ENCODE results near the gene ATP2B2.

ATP2B2 gene

GRCh38 chr3:10375296-10376053 lies 129.9 kb downstream of the ATP2B2 start:
- Histone ChIP-seq H3K36me3 (ENCODE audit: control insufficient read depth, insufficient read depth, low read length) (no peaks in the 10 kb centered on the region), H3K4me3 (ENCODE audit: low read length) (no peak overlapping the region), H3K27ac (ENCODE audit: low read length) (no peak overlapping the region), H3K4me1 (ENCODE audit: control insufficient read depth, insufficient read depth, low read length) (no peaks in the 10 kb centered on the region; the same call in 1 of the 2 replicates), H3K27me3 (ENCODE audit: control insufficient read depth, insufficient read depth, low read length) (no peaks in the 10 kb centered on the region), H3K9me3 (ENCODE audit: control insufficient read depth, insufficient read depth, low read length) (no peaks in the 10 kb centered on the region)
- no CpG with 5 or more reads among the region's 23 CpGs for whole genome bisulfite sequencing (ENCODE audit: insufficient coverage, insufficient read length)
- no peak for DNase-seq (ENCODE audit: low read depth, low spot score)

GRCh38 chr3:10374311-10374710 lies 131.1 kb downstream of the ATP2B2 start:
- Histone ChIP-seq H3K9me3 (ENCODE audit: control insufficient read depth, insufficient read depth, low read length) (no peaks in the 10 kb centered on the region), H3K27me3 (ENCODE audit: control insufficient read depth, insufficient read depth, low read length) (no peaks in the 10 kb centered on the region), H3K27ac (ENCODE audit: low read length) (no peak overlapping the region), H3K36me3 (ENCODE audit: control insufficient read depth, insufficient read depth, low read length) (no peaks in the 10 kb centered on the region), H3K4me3 (ENCODE audit: low read length) (no peak overlapping the region), H3K4me1 (ENCODE audit: control insufficient read depth, insufficient read depth, low read length) (no peaks in the 10 kb centered on the region; the same call in 1 of the 2 replicates)
- no CpG with 5 or more reads among the region's 11 CpGs for WGBS (ENCODE audit: insufficient coverage, insufficient read length)
- no peak for DNase-seq (ENCODE audit: low read depth, low spot score)

GRCh38 chr3:10373686-10374261 lies 131.6 kb downstream of the ATP2B2 start:
- DNase-seq (ENCODE audit: low read depth, low spot score): no peak
- no peaks in the 10 kb centered on the region for H3K27me3 ChIP-seq (ENCODE audit: control insufficient read depth, insufficient read depth, low read length)
- H3K4me1 ChIP-seq (ENCODE audit: control insufficient read depth, insufficient read depth, low read length): no peaks in the 10 kb centered on the region; the same call in 1 of the 2 replicates
- WGBS (ENCODE audit: insufficient coverage, insufficient read length): no CpG with 5 or more reads among the region's 11 CpGs
- no peaks in the 10 kb centered on the region for H3K36me3 ChIP-seq (ENCODE audit: control insufficient read depth, insufficient read depth, low read length)
- H3K4me3 ChIP-seq (ENCODE audit: low read length): no peak overlapping the region
- no peaks in the 10 kb centered on the region for H3K9me3 ChIP-seq (ENCODE audit: control insufficient read depth, insufficient read depth, low read length)
- H3K27ac ChIP-seq (ENCODE audit: low read length): no peak overlapping the region

- Histone ChIP-seq H3K27me3 (ENCODE audit: control insufficient read depth, insufficient read depth, low read length) (no peaks in the 10 kb centered on the region), H3K9me3 (ENCODE audit: control insufficient read depth, insufficient read depth, low read length) (no peaks in the 10 kb centered on the region)
Measured at GRCh38 chr3:10371789-10372188, 133.6 kb downstream of the ATP2B2 start.

GRCh38 chr3:10371167-10371566 lies 134.2 kb downstream of the ATP2B2 start:
- no peaks in the 10 kb centered on the region for H3K36me3 ChIP-seq (ENCODE audit: control insufficient read depth, insufficient read depth, low read length)
- WGBS (ENCODE audit: insufficient coverage, insufficient read length): no CpG with 5 or more reads among the region's 3 CpGs
- H3K9me3 ChIP-seq (ENCODE audit: control insufficient read depth, insufficient read depth, low read length): no peaks in the 10 kb centered on the region
- no peak overlapping the region for H3K27ac ChIP-seq (ENCODE audit: low read length)
- H3K4me3 ChIP-seq (ENCODE audit: low read length): no peak overlapping the region
- no peaks in the 10 kb centered on the region for H3K27me3 ChIP-seq (ENCODE audit: control insufficient read depth, insufficient read depth, low read length)
- peaks cover 5% of the 10 kb centered on the region for H3K4me1 ChIP-seq (ENCODE audit: control insufficient read depth, insufficient read depth, low read length)
- DNase-seq (ENCODE audit: low read depth, low spot score): no peak

More at GRCh38 chr3:10371789-10372188, 133.6 kb downstream of the ATP2B2 start:
- no peak for DNase-seq (ENCODE audit: low read depth, low spot score)
- Histone ChIP-seq H3K36me3 (ENCODE audit: control insufficient read depth, insufficient read depth, low read length) (no peaks in the 10 kb centered on the region), H3K4me1 (ENCODE audit: control insufficient read depth, insufficient read depth, low read length) (peaks cover 2% of the 10 kb centered on the region), H3K27ac (ENCODE audit: low read length) (no peak overlapping the region), H3K4me3 (ENCODE audit: low read length) (no peak overlapping the region)
- WGBS (ENCODE audit: insufficient coverage, insufficient read length): no CpG with 5 or more reads among the region's 10 CpGs

GRCh38 chr3:10370429-10370828 lies 135.0 kb downstream of the ATP2B2 start:
- no peak for DNase-seq (ENCODE audit: low read depth, low spot score)
- Histone ChIP-seq H3K4me3 (ENCODE audit: low read length) (no peak overlapping the region), H3K27ac (ENCODE audit: low read length) (no peak overlapping the region), H3K36me3 (ENCODE audit: control insufficient read depth, insufficient read depth, low read length) (no peaks in the 10 kb centered on the region), H3K4me1 (ENCODE audit: control insufficient read depth, insufficient read depth, low read length) (peaks cover 5% of the 10 kb centered on the region), H3K9me3 (ENCODE audit: control insufficient read depth, insufficient read depth, low read length) (no peaks in the 10 kb centered on the region), H3K27me3 (ENCODE audit: control insufficient read depth, insufficient read depth, low read length) (no peaks in the 10 kb centered on the region)
- no CpG with 5 or more reads among the region's 10 CpGs for WGBS (ENCODE audit: insufficient coverage, insufficient read length)

GRCh38 chr3:10368512-10368911 lies 136.9 kb downstream of the ATP2B2 start:
- H3K27ac ChIP-seq (ENCODE audit: low read length): no peak overlapping the region

GRCh38 chr3:10367506-10367905 lies 137.9 kb downstream of the ATP2B2 start:
- H3K27me3 ChIP-seq (ENCODE audit: control insufficient read depth, insufficient read depth, low read length): no peaks in the 10 kb centered on the region
- WGBS (ENCODE audit: insufficient coverage, insufficient read length): no CpG with 5 or more reads among the region's 5 CpGs
- H3K9me3 ChIP-seq (ENCODE audit: control insufficient read depth, insufficient read depth, low read length): no peaks in the 10 kb centered on the region
- H3K27ac ChIP-seq (ENCODE audit: low read length): no peak overlapping the region
- no peaks in the 10 kb centered on the region for H3K36me3 ChIP-seq (ENCODE audit: control insufficient read depth, insufficient read depth, low read length)
- DNase-seq (ENCODE audit: low read depth, low spot score): no peak
- H3K4me3 ChIP-seq (ENCODE audit: low read length): no peak overlapping the region
- peaks cover 5% of the 10 kb centered on the region for H3K4me1 ChIP-seq (ENCODE audit: control insufficient read depth, insufficient read depth, low read length)

More at GRCh38 chr3:10368512-10368911, 136.9 kb downstream of the ATP2B2 start:
- DNase-seq (ENCODE audit: low read depth, low spot score): no peak
- no peaks in the 10 kb centered on the region for H3K9me3 ChIP-seq (ENCODE audit: control insufficient read depth, insufficient read depth, low read length)
- H3K4me3 ChIP-seq (ENCODE audit: low read length): no peak overlapping the region
- H3K4me1 ChIP-seq (ENCODE audit: control insufficient read depth, insufficient read depth, low read length): peaks cover 5% of the 10 kb centered on the region
- H3K36me3 ChIP-seq (ENCODE audit: control insufficient read depth, insufficient read depth, low read length): no peaks in the 10 kb centered on the region
- WGBS (ENCODE audit: insufficient coverage, insufficient read length): 100% methylated on average over 2 of the region's 2 CpGs
- no peaks in the 10 kb centered on the region for H3K27me3 ChIP-seq (ENCODE audit: control insufficient read depth, insufficient read depth, low read length)

GRCh38 chr3:10366651-10367101 lies 138.7 kb downstream of the ATP2B2 start:
- DNase-seq (ENCODE audit: low read depth, low spot score): no peak
- Histone ChIP-seq H3K4me3 (ENCODE audit: low read length) (no peak overlapping the region), H3K27me3 (ENCODE audit: control insufficient read depth, insufficient read depth, low read length) (no peaks in the 10 kb centered on the region), H3K27ac (ENCODE audit: low read length) (no peak overlapping the region), H3K4me1 (ENCODE audit: control insufficient read depth, insufficient read depth, low read length) (peaks cover 5% of the 10 kb centered on the region; the same call in 1 of the 2 replicates), H3K9me3 (ENCODE audit: control insufficient read depth, insufficient read depth, low read length) (no peaks in the 10 kb centered on the region), H3K36me3 (ENCODE audit: control insufficient read depth, insufficient read depth, low read length) (no peaks in the 10 kb centered on the region)
- WGBS (ENCODE audit: insufficient coverage, insufficient read length): no CpG with 5 or more reads among the region's 7 CpGs

- Histone ChIP-seq H3K27me3 (ENCODE audit: control insufficient read depth, insufficient read depth, low read length) (no peaks in the 10 kb centered on the region), H3K4me3 (ENCODE audit: low read length) (no peak overlapping the region), H3K36me3 (ENCODE audit: control insufficient read depth, insufficient read depth, low read length) (no peaks in the 10 kb centered on the region), H3K27ac (ENCODE audit: low read length) (no peak overlapping the region), H3K9me3 (ENCODE audit: control insufficient read depth, insufficient read depth, low read length) (no peaks in the 10 kb centered on the region), H3K4me1 (ENCODE audit: control insufficient read depth, insufficient read depth, low read length) (peaks cover 5% of the 10 kb centered on the region; the same call in 1 of the 2 replicates)
- WGBS (ENCODE audit: insufficient coverage, insufficient read length): no CpG with 5 or more reads among the region's 6 CpGs
- no peak for DNase-seq (ENCODE audit: low read depth, low spot score)
Measured at GRCh38 chr3:10365791-10366190, 139.6 kb downstream of the ATP2B2 start.

Data from iPS DF 6.9 (cell line).